Thyroid gland (tissue), 4 donors: ENCODE measurements around the gene GALNT2. TPM values are rescaled to one million over a fixed set of nuclear protein-coding genes. Genes with fewer than 3 reads are reported as not detected.

Source experiments
- DNase-seq, 2 donors: peaks; one replicate each; pipeline ENCODE4 v3.0.0-alpha.2; 2019
- H3K27ac ChIP-seq, 3 donors: fragments of 200-600 bp; sonication (generic); 1 replicate in 2 of 3; 2 replicates in 1 of 3; pipeline ENCODE4 v1.5.1; 2016 to 2019; ENCODE audit warnings: mild to moderate bottlenecking in 1 of 3, moderate library complexity in 1 of 3
- H3K27me3 ChIP-seq: fragments of 200-600 bp; sonication (generic); one replicate; pipeline ENCODE4 v1.5.1; 2019
- H3K36me3 ChIP-seq, 2 donors: fragments of 200-600 bp; sonication (generic); one replicate each; pipeline ENCODE4 v1.5.1; 2016 to 2019
- H3K4me1 ChIP-seq, 2 donors: fragments of 200-600 bp; sonication (generic); one replicate each; pipeline ENCODE4 v1.5.1; 2017 to 2019
- H3K4me3 ChIP-seq, 3 donors: fragments of 200-600 bp; sonication (generic); replicated peaks in 1 of 3; 1 replicate in 2 of 3; 2 replicates in 1 of 3; pipeline ENCODE4 v1.5.1; 2016; ENCODE audit warnings: mild to moderate bottlenecking in 1 of 3
- H3K9me3 ChIP-seq: fragments of 200-600 bp; sonication (generic); one replicate; pipeline ENCODE4 v1.5.1; 2017
- POLR2A ChIP-seq, 2 donors: fragments of 450-650 bp; IDR thresholded peaks; one replicate each; pipeline ENCODE4 v1.6.1; 2017; ENCODE audit warnings: antibody characterized with exemption in 2 of 2, mild to moderate bottlenecking in 2 of 2, moderate library complexity in 1 of 2
- WGBS, 2 donors: methylation state at CpG; one replicate each; pipeline ENCODE4 v1.1.5; 2017; 5-methylcytosine and 5-hydroxymethylcytosine counted together
- intact Hi-C: fragments of 100-400 bp; cut with DNase I; formaldehyde crosslinking; loops from one replicate; pipeline ENCODE4 v1.15.1; 2023
- total RNA-seq, 4 donors: library from RNA; depleted of rRNA; stranded (reverse); fragments of >200 nt; gene quantifications; one replicate each; pipeline ENCODE4 v1.2.3, GENCODE V29; 2016
- TF ChIP-seq, protein P1 (sequence below), 6 experiments: fragments of 200-600 bp in 3 of 6; fragments of 450-650 bp in 3 of 6; sonication (generic) in 3 of 6; IDR thresholded peaks; one replicate each; pipeline ENCODE4 v1.5.1; 2016 to 2019; ENCODE audit warnings: antibody characterized with exemption in 6 of 6, mild to moderate bottlenecking in 2 of 6, inconsistent platforms in 1 of 6, moderate library complexity in 1 of 6

GALNT2 gene
- total RNA-seq, 4 donors from 2014 or later, result 26.2 to 48.9 (median 42.3) TPM

DNA sequence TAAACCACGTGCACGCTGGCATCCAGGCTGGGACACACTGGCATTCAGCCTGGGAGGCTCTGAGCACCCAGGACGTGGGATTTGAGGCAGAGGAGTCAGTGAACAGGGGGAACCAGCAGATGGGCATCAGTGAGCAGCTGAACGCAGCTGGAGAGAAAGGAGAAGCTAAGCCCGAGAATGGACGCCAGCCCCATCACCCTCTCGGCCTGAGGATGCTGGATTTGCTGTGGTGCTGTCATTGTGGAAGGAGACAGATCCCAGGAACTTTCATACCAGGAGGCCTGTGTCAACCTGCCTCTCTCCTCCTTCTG is 226.3 kb downstream of the GALNT2 start:
- intact Hi-C loops, result no loop called here
- no peak for DNase-seq
- H3K9me3 ChIP-seq, result no peaks in the 10 kb centered on the region
- TF ChIP-seq, protein P1, sequence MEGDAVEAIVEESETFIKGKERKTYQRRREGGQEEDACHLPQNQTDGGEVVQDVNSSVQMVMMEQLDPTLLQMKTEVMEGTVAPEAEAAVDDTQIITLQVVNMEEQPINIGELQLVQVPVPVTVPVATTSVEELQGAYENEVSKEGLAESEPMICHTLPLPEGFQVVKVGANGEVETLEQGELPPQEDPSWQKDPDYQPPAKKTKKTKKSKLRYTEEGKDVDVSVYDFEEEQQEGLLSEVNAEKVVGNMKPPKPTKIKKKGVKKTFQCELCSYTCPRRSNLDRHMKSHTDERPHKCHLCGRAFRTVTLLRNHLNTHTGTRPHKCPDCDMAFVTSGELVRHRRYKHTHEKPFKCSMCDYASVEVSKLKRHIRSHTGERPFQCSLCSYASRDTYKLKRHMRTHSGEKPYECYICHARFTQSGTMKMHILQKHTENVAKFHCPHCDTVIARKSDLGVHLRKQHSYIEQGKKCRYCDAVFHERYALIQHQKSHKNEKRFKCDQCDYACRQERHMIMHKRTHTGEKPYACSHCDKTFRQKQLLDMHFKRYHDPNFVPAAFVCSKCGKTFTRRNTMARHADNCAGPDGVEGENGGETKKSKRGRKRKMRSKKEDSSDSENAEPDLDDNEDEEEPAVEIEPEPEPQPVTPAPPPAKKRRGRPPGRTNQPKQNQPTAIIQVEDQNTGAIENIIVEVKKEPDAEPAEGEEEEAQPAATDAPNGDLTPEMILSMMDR (IDR thresholded peaks at IDR 0.05), result no peak
- no peak for TF ChIP-seq POLR2A (IDR thresholded peaks at IDR 0.05)
- 75 to 83% methylated on average over 7 of the region's 7 CpGs for WGBS, 2 donors
- no peaks in the 10 kb centered on the region for H3K36me3 ChIP-seq
- H3K27ac ChIP-seq, result no peak overlapping the region
- peaks cover 0 to 5% of the 10 kb centered on the region in 2 donors for H3K4me1 ChIP-seq
- no peaks in the 10 kb centered on the region for H3K27me3 ChIP-seq
- no peak overlapping the region for H3K4me3 ChIP-seq

DNA sequence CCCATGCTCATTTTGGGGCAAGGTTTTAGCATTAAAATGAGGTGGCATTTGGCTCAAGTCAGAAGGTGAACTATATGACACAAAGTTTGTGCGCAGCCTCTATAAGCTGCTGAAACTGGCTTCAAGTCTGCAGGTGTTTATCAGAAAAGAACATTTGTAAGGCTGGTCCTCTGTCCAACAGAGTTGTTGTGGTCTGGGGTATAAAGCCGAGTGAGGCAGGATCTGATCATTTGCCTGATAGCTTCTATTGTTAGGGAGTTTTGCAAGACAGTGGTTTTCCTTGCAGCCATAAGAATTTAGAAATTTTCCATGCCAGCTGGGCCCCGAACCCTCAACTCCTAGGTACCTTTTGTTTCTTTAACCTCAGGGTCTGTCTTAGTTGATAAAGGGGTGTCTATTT is 228.3 kb downstream of the GALNT2 start:
- intact Hi-C loops, result no loop called here
- no peak overlapping the region for H3K4me3 ChIP-seq
- DNase-seq, result no peak
- no peak overlapping the region for H3K27ac ChIP-seq
- no peaks in the 10 kb centered on the region for H3K36me3 ChIP-seq
- no peaks in the 10 kb centered on the region for H3K9me3 ChIP-seq
- no peaks in the 10 kb centered on the region for H3K27me3 ChIP-seq
- H3K4me1 ChIP-seq, result peaks cover 0 to 5% of the 10 kb centered on the region in 2 donors
- WGBS, 2 donors, result 88 to 90% methylated on average over 3 of the region's 3 CpGs
- TF ChIP-seq, protein P1 (IDR thresholded peaks at IDR 0.05), result no peak
- no peak for TF ChIP-seq POLR2A (IDR thresholded peaks at IDR 0.05)

GRCh38 chr1:230299191-230300006 is 232.4 kb downstream of the GALNT2 start:
- no peak overlapping the region for H3K4me3 ChIP-seq
- H3K27me3 ChIP-seq, result no peaks in the 10 kb centered on the region
- no peaks in the 10 kb centered on the region for H3K36me3 ChIP-seq
- DNase-seq, result no peak
- no peaks in the 10 kb centered on the region for H3K4me1 ChIP-seq
- WGBS, 2 donors, result 78 to 87% methylated on average over 14 to 15 of the region's 15 CpGs
- intact Hi-C loops, result no loop called here
- TF ChIP-seq, protein P1 (IDR thresholded peaks at IDR 0.05), result no peak
- TF ChIP-seq POLR2A (IDR thresholded peaks at IDR 0.05), result no peak
- no peak overlapping the region for H3K27ac ChIP-seq
- no peaks in the 10 kb centered on the region for H3K9me3 ChIP-seq

DNA sequence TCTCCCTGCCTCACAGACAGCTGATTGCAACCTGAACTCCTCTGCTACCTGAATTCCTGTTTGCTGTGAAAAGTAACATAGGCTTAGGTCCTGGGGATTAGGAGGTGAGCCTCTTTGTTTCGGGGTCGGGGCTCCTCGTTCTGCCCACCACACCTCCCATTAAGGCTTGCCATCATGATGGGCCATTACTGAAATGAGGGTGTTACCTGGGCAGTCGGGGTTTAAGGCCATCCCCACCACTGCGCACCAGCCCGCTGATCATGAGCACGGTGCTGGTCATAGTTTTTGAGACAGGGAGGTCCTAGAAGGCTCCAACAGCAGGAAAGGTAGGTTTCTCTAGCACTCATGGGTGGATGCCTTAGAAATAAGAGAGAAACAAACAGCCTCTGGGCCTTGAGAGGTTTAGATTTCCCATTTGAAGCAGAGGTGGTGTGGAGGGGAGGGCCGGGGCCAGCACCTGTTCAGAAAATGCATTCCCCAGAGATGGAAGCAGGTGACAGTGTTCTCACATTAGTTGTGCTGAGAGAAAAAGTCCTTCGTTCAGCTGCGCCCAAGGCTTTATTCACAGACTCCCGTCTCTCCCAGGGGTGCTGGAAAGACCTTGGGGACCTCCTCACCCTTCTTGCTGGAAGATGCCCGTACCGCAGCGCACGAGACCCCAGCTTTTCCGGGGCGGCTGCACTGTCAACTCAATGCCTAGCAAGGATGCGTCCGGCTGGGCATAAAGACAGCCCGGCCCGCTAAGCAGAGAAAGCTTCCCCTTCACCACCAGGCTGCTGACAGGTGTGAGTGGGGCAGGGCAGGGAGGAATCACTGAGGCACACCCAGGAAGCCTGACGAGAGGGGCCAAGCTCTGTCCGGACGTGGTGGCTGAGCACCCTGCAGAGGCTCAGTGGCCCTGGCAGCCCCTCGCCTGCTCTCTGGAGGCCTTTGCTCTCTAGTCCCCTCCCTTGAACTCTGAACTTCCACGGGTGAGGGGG is 233.6 kb downstream of the GALNT2 start:
- H3K4me1 ChIP-seq, result no peaks in the 10 kb centered on the region
- H3K27me3 ChIP-seq, result no peaks in the 10 kb centered on the region
- TF ChIP-seq POLR2A (IDR thresholded peaks at IDR 0.05), result no peak
- TF ChIP-seq, protein P1 (IDR thresholded peaks at IDR 0.05), result no peak
- WGBS, 2 donors, result 87% methylated on average over 24 to 26 of the region's 26 CpGs
- H3K36me3 ChIP-seq, result no peaks in the 10 kb centered on the region
- no peak for DNase-seq
- no peak overlapping the region for H3K27ac ChIP-seq
- no peaks in the 10 kb centered on the region for H3K9me3 ChIP-seq
- no peak overlapping the region for H3K4me3 ChIP-seq
- intact Hi-C loops, result no loop called here
